Midbrain (tissue), 1 donor: ENCODE results near the gene PDZD2.
"Not testable (repeated sequence)": the region's sequence is repeated elsewhere in the genome, so short reads cannot be mapped to it uniquely, and the experiment has no call there.

ENCODE experiments used
- DNase-seq: peaks from one replicate; lab custom pipeline; 2025; lab: John Stamatoyannopoulos, UW

PDZD2 gene

GRCh38 chr5:32040181-32040695 lies 401.3 kb downstream of the PDZD2 start:
- not testable (repeated sequence) for DNase-seq

GRCh38 chr5:32042551-32042961 lies 403.6 kb downstream of the PDZD2 start:
- DNase-seq: no peak

GRCh38 chr5:32043105-32043504 lies 404.2 kb downstream of the PDZD2 start:
- no peak for DNase-seq

GRCh38 chr5:32044434-32044833 lies 405.5 kb downstream of the PDZD2 start:
- DNase-seq: no peak

- no peak for DNase-seq
These were observed 406.0 kb downstream of the PDZD2 start for GRCh38 chr5:32044939-32045338.

GRCh38 chr5:32047056-32047455 lies 408.1 kb downstream of the PDZD2 start:
- DNase-seq: no peak

GRCh38 chr5:32051796-32052195 lies 412.9 kb downstream of the PDZD2 start:
- no peak for DNase-seq

- no peak for DNase-seq
These were observed 417.2 kb downstream of the PDZD2 start for GRCh38 chr5:32055891-32056866.

- no peak for DNase-seq
These were observed 418.5 kb downstream of the PDZD2 start for GRCh38 chr5:32057187-32058096.

- DNase-seq: no peak
These were observed 419.2 kb downstream of the PDZD2 start for GRCh38 chr5:32058101-32058500.

GRCh38 chr5:32058997-32059396 lies 420.1 kb downstream of the PDZD2 start:
- no peak for DNase-seq

- DNase-seq: no peak
These were observed 421.0 kb downstream of the PDZD2 start for GRCh38 chr5:32059761-32060530.

GRCh38 chr5:32061236-32061635 lies 422.3 kb downstream of the PDZD2 start:
- no peak for DNase-seq

- DNase-seq: no peak
These were observed 427.5 kb downstream of the PDZD2 start for GRCh38 chr5:32066448-32066847.

- no peak for DNase-seq
These were observed 429.0 kb downstream of the PDZD2 start for GRCh38 chr5:32067774-32068470.

- no peak for DNase-seq
These were observed 429.6 kb downstream of the PDZD2 start for GRCh38 chr5:32068561-32068960.

GRCh38 chr5:32069396-32069795 lies 430.5 kb downstream of the PDZD2 start:
- no peak for DNase-seq

- DNase-seq: no peak
These were observed 432.5 kb downstream of the PDZD2 start for GRCh38 chr5:32071351-32071944.

- no peak for DNase-seq
These were observed 433.1 kb downstream of the PDZD2 start for GRCh38 chr5:32072054-32072453.

GRCh38 chr5:32074401-32074800 lies 435.5 kb downstream of the PDZD2 start:
- no peak for DNase-seq
